Fibroblast of lung (primary cell): ENCODE results near the gene GPR132. TPM values are rescaled to one million over a fixed set of nuclear protein-coding genes. Genes with fewer than 3 reads are reported as not detected.
A peak's percentile ranks its signal among the peaks of the same experiment; 100 is the strongest.

Source experiments
- DNase-seq, 2 donors: peaks; one replicate each; pipeline versions ENCODE4 v3.0.0 to v3.0.0-alpha.2; 2010; ENCODE audit warnings: low read depth in 2 of 2
- H2AFZ ChIP-seq: 2 replicates; pipeline ENCODE4 v1.5.1; 2012; ENCODE audit warnings: low read length, control low read depth, inconsistent platforms
- H3K27ac ChIP-seq: 2 replicates; pipeline ENCODE4 v1.5.1; 2011; ENCODE audit warnings: low read length, control low read depth; ENCODE audit not compliant: insufficient read depth
- H3K27me3 ChIP-seq: 2 replicates; pipeline ENCODE4 v1.5.1; 2011; ENCODE audit warnings: mild to moderate bottlenecking, low read length; ENCODE audit not compliant: control insufficient read depth, insufficient read depth
- H3K36me3 ChIP-seq: 2 replicates; pipeline ENCODE4 v1.5.1; 2011; ENCODE audit warnings: low read length; ENCODE audit not compliant: control insufficient read depth, insufficient read depth
- H3K4me1 ChIP-seq: 2 replicates; pipeline ENCODE4 v1.5.1; 2011; ENCODE audit warnings: low read length; ENCODE audit not compliant: control insufficient read depth, insufficient read depth; ENCODE audit errors: extremely low read depth
- H3K4me2 ChIP-seq: 2 replicates; pipeline ENCODE4 v1.5.1; 2011; ENCODE audit warnings: low read length, control low read depth; ENCODE audit not compliant: insufficient read depth; ENCODE audit errors: extremely low read depth
- H3K4me3 ChIP-seq, 4 experiments: fragments of 200-600 bp in 1 of 4; sonication (generic) in 1 of 4; replicated peaks in 1 of 4; 2 replicates each; pipeline ENCODE4 v1.5.1; 2011 to 2016; ENCODE audit warnings: low read length in 4 of 4, low read depth in 3 of 4, mild to moderate bottlenecking in 3 of 4, control low read depth in 2 of 4, inconsistent platforms in 1 of 4, mixed read lengths in 1 of 4; ENCODE audit not compliant: insufficient read depth in 1 of 4; ENCODE audit errors: control extremely low read depth in 1 of 4
- H3K79me2 ChIP-seq: 2 replicates; pipeline ENCODE4 v1.5.1; 2012; ENCODE audit warnings: mild to moderate bottlenecking, low read length, inconsistent platforms; ENCODE audit not compliant: control insufficient read depth, insufficient read depth
- H3K9ac ChIP-seq: 2 replicates; pipeline ENCODE4 v1.5.1; 2011; ENCODE audit warnings: mild to moderate bottlenecking, low read length, control low read depth; ENCODE audit not compliant: insufficient read depth
- H3K9me3 ChIP-seq: 2 replicates; pipeline ENCODE4 v1.5.1; 2012; ENCODE audit warnings: low read depth, low read length; ENCODE audit not compliant: control insufficient read depth, insufficient read depth
- H4K20me1 ChIP-seq: 2 replicates; pipeline ENCODE4 v1.5.1; 2011; ENCODE audit warnings: low read length; ENCODE audit not compliant: control insufficient read depth, insufficient read depth; ENCODE audit errors: extremely low read depth
- CTCF ChIP-seq, 2 donors: IDR thresholded peaks in 1 of 2; conservative IDR thresholded peaks in 1 of 2; 1 replicate in 1 of 2; 2 replicates in 1 of 2; pipeline ENCODE4 v1.5.1; 2011 to 2012; ENCODE audit warnings: low read length in 2 of 2, control low read depth in 1 of 2, inconsistent platforms in 1 of 2, low read depth in 1 of 2, mild to moderate bottlenecking in 1 of 2
- EZH2 ChIP-seq: IDR thresholded peaks from 2 replicates; pipeline ENCODE4 v1.5.1; 2012; ENCODE audit warnings: low read length, control low read depth, mild to moderate bottlenecking; ENCODE audit errors: missing control alignments
- polyA plus RNA-seq, 2 donors: library from polyadenylated mRNA; depleted of rRNA in 1 of 2; stranded (reverse) in 1 of 2; unstranded in 1 of 2; fragments of >200 nt; gene quantifications; 2 replicates each; pipeline ENCODE4 v1.2.1, GENCODE V29; 2011 to 2012; ENCODE audit warnings: missing spikeins in 1 of 2
- total RNA-seq: library from RNA; depleted of rRNA; stranded (reverse); fragments of >200 nt; gene quantifications from 2 replicates; pipeline ENCODE4 v1.2.1, GENCODE V29; 2014

GPR132 gene
- total and polyA plus RNA-seq, 2 donors (not counting 1 experiment from before 2014, with no cell fraction given) = 0.17 TPM; not detected in 1

DNA sequence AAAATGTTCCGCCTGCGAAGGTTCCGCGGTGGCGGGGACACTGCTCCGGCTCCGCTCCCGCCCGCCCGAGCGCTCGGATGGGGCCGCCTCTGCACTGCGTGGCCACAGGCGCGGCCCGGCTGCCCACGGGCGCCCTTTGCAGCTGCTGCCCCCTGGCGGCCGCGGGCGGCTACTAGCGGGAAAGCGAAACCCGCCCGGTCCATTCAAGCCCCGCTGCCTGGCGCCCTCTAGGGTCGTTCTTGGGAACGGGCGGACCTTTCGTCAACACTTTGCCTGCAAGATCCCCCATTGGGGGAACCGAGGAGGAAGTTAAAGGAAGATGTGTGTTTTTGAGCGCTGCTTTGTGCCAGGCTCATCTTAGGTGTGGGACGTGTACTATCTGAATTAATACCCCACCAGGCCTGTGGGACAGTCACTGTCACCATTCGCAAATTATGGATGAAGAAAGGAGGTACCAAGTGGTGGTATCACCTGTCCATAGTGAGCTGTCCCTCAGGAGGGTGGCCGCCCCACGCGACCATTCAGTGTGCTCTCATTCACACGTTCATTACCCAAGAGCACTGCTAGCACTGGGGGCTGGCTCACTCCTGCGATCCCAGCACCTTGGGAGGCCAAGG, 19.4 kb downstream of the GPR132 start:
- H3K27ac ChIP-seq = no peak overlapping the region
- no peaks in the 10 kb centered on the region for H3K9me3 ChIP-seq
- H3K9ac ChIP-seq = no peak overlapping the region
- no peaks in the 10 kb centered on the region for H3K4me1 ChIP-seq
- no peaks in the 10 kb centered on the region for H3K79me2 ChIP-seq
- H4K20me1 ChIP-seq = no peaks in the 10 kb centered on the region
- no peak overlapping the region for H3K4me3 ChIP-seq
- no peaks in the 10 kb centered on the region for H3K27me3 ChIP-seq
- no peak overlapping the region for H2AFZ ChIP-seq
- no peak overlapping the region for H3K4me2 ChIP-seq
- DNase-seq = peak; percentile 62 to 74
- no peaks in the 10 kb centered on the region for H3K36me3 ChIP-seq
- TF ChIP-seq CTCF (conservative IDR thresholded peaks at IDR 0.05 in 1 of 2, IDR thresholded peaks at IDR 0.05 in 1 of 2; ENCODE audit: low read depth in 1 of 2, low read length in 2 of 2) (peak; percentile 82 to 100), EZH2 (no peak)

- H3K27ac ChIP-seq = no peak overlapping the region
- H4K20me1 ChIP-seq = no peaks in the 10 kb centered on the region
- H3K4me3 ChIP-seq = no peak overlapping the region
- DNase-seq = no peak
- no peak overlapping the region for H3K9ac ChIP-seq
- no peak overlapping the region for H3K4me2 ChIP-seq
- no peak overlapping the region for H2AFZ ChIP-seq
- TF ChIP-seq EZH2 = no peak
- no peaks in the 10 kb centered on the region for H3K9me3 ChIP-seq
- H3K4me1 ChIP-seq = no peaks in the 10 kb centered on the region
- H3K27me3 ChIP-seq = no peaks in the 10 kb centered on the region
- H3K36me3 ChIP-seq = no peaks in the 10 kb centered on the region
- no peaks in the 10 kb centered on the region for H3K79me2 ChIP-seq
These were observed 21.6 kb downstream of the GPR132 start for GRCh38 chr14:105043641-105044040.

- DNase-seq = no peak
- H3K36me3 ChIP-seq = no peaks in the 10 kb centered on the region
- H3K79me2 ChIP-seq = no peaks in the 10 kb centered on the region
- no peaks in the 10 kb centered on the region for H4K20me1 ChIP-seq
- TF ChIP-seq CTCF (conservative IDR thresholded peaks at IDR 0.05 in 1 of 2, IDR thresholded peaks at IDR 0.05 in 1 of 2; ENCODE audit: low read depth in 1 of 2, low read length in 2 of 2) (no peak), EZH2 (no peak)
- no peaks in the 10 kb centered on the region for H3K9me3 ChIP-seq
- no peak overlapping the region for H3K4me2 ChIP-seq
- H2AFZ ChIP-seq = no peak overlapping the region
- H3K9ac ChIP-seq = no peak overlapping the region
- H3K27ac ChIP-seq = no peak overlapping the region
- no peaks in the 10 kb centered on the region for H3K4me1 ChIP-seq
- no peak overlapping the region for H3K4me3 ChIP-seq
- no peaks in the 10 kb centered on the region for H3K27me3 ChIP-seq
These were observed 22.4 kb downstream of the GPR132 start for GRCh38 chr14:105042813-105043212.
